LNCaP clone FGC (cell line): ENCODE data around the gene CCNG2.

ENCODE experiments used
- DNase-seq: peaks from one replicate; pipeline ENCODE4 v3.0.0-alpha.2; 2011; ENCODE audit warnings: low read depth
- H3K4me3 ChIP-seq: 2 replicates; pipeline ENCODE4 v1.5.1; 2011; ENCODE audit warnings: mild to moderate bottlenecking, low read depth, low read length, control low read depth
- TF ChIP-seq, protein P1 (sequence below): IDR thresholded peaks from 2 replicates; pipeline ENCODE4 v1.5.1; 2012; ENCODE audit warnings: mild to moderate bottlenecking; ENCODE audit not compliant: control insufficient read depth, insufficient read depth; ENCODE audit errors: extremely low read depth

The CCNG2 gene, protein sequence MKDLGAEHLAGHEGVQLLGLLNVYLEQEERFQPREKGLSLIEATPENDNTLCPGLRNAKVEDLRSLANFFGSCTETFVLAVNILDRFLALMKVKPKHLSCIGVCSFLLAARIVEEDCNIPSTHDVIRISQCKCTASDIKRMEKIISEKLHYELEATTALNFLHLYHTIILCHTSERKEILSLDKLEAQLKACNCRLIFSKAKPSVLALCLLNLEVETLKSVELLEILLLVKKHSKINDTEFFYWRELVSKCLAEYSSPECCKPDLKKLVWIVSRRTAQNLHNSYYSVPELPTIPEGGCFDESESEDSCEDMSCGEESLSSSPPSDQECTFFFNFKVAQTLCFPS

DNA sequence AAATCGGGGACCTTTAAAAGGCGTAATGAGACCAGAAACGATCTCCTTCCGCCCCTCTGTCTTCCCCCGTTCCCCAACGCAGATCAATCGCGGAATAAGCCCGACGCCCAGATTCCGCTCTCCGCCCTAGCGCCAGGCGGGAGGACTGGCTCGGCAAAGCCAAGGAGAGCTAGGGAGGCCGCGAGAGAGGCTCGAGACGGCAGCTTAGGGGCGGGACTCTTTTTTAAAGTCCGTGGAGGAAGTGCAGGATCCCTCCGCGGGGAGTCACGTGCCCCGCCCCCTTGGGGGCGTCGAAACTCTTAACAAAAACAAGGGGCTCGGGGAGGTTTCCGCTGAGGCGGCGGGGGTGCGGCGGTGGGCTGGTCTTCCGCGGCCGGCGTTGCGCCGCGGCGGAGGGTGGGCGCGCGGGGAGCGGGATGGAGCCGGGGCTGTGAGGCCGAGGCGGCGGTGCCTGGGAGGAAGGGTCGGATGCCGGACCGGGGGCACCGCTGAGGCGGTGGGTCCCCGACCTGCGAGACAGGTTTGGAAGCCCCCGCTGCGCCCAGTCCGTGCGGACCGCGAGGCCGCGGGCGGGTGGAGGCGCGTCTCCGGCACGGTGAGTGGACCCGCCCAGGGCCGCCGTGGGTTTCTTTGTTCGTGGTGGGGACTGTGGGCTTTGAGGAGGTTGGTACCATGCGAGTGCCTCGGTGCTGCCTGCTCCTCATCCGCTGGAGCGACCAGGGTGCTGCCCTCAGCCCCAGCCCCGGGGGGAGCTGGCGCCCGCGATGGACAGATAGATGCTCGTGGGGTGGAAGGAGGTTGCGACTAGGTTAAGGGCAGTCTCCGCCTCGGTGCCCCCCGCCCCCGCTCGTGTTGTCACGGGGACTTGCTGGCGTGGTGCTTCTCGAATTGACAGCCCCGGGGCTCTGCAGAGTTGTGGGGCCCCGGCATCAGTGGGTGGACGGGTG lies at the start of gene CCNG2:
CCNG2 (plus strand) TSS at position 296 of the 947 bp plus-strand sequence. CDS start 1,326 bp downstream, outside the sequence.
- DNase-seq: no peak
- TF ChIP-seq, protein P1, sequence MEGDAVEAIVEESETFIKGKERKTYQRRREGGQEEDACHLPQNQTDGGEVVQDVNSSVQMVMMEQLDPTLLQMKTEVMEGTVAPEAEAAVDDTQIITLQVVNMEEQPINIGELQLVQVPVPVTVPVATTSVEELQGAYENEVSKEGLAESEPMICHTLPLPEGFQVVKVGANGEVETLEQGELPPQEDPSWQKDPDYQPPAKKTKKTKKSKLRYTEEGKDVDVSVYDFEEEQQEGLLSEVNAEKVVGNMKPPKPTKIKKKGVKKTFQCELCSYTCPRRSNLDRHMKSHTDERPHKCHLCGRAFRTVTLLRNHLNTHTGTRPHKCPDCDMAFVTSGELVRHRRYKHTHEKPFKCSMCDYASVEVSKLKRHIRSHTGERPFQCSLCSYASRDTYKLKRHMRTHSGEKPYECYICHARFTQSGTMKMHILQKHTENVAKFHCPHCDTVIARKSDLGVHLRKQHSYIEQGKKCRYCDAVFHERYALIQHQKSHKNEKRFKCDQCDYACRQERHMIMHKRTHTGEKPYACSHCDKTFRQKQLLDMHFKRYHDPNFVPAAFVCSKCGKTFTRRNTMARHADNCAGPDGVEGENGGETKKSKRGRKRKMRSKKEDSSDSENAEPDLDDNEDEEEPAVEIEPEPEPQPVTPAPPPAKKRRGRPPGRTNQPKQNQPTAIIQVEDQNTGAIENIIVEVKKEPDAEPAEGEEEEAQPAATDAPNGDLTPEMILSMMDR: no peak

DNA sequence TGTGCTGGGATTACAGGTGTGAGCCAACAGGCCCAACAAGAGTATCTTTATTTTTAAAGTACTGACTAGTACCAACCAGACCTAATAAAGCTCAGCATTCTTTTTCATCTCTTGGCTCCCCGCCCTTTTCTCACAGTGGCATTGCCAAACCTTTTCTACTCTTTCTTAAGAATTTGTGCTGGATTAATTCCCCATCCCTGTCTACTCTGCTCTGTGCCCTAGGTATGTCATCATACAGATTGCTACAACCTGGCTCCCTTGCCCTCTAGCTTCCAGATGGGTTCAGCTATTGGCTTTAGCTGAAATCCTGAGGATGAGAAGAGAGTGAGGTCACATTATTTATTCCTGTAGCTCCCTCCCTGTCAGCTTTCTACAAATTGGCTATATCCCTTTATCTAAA lies 46.3 kb upstream of the CCNG2 start:
- TF ChIP-seq, protein P1: no peak
- no peak overlapping the region for H3K4me3 ChIP-seq

More for the DNA sequence above, at the start of gene CCNG2:
- H3K4me3 ChIP-seq: peak within 1 kb of the TSS; percentile 90

DNA sequence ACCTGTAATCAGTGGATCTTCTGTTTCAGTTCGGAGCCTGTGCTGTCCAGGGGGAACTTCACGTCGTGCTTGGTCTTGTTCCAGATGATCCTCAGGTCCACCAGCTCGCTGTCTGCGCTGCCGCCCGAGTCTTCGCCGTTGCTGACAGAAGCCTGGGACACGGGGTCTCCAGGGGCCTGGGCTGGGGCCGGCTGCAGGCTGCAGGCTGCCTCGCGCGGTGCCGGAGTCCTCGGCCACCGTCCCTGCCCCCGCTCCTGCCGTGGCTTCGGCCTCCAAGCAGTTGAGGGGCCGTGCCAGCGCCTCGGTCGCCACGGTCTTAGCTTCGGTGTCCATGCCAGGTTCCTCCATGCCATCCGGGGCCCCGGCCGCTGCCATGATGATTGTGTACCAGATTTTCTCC lies 43.9 kb upstream of the CCNG2 start:
- TF ChIP-seq, protein P1: no peak
- H3K4me3 ChIP-seq: no peak overlapping the region
- no peak for DNase-seq

More for the DNA sequence above, 46.3 kb upstream of the CCNG2 start:
- DNase-seq: no peak

DNA sequence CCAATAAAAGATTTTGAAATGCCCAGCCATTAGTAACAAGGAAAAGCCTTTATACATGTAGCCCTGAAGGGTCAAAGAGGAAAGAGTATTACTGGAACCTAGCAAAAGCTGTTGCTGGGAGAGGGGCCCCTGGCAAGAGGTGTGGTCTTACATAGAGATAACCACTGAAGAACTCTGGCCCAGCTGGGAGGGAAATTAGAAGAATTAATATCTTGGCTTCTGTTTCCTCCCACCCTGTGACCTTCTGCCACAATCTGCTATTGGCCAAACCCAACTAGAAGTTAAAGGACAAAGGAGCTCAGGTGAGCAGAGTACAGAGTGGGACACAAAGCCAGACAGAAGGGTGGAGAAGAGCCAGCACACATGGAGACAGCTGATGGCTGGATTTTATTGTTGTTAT lies 39.3 kb upstream of the CCNG2 start:
- DNase-seq: no peak
- TF ChIP-seq, protein P1: no peak
- H3K4me3 ChIP-seq: no peak overlapping the region

DNA sequence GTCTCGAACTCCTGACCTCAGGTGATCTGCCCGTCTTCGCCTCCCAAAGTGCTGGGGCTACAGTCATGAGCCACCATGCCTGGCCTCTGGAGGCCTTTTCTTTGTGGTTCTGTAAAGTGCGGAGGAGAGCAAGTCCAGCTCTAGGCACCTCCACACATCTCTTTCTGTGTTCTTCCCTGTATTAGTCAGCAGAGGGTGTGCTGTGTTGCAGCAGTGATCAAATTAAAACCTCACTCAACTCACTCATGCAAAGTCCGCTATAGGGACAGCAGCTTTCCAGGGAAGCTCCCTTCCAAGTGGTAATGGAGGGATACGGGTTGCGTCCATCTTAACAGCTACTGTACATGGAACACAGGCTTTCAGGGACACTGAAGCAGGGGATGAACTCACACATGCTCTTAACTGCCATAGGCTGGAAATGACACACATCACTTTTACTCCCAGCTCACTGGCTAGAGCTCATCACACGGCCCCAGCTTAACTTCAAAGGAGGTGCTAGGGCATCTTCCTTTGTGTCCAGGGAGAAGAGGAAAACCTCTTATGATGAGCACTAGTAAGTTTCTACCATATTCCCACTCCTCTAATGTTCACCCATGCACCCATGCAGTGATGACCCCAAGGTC lies 36.0 kb upstream of the CCNG2 start:
- TF ChIP-seq, protein P1: no peak
- no peak for DNase-seq
- H3K4me3 ChIP-seq: no peak overlapping the region

DNA sequence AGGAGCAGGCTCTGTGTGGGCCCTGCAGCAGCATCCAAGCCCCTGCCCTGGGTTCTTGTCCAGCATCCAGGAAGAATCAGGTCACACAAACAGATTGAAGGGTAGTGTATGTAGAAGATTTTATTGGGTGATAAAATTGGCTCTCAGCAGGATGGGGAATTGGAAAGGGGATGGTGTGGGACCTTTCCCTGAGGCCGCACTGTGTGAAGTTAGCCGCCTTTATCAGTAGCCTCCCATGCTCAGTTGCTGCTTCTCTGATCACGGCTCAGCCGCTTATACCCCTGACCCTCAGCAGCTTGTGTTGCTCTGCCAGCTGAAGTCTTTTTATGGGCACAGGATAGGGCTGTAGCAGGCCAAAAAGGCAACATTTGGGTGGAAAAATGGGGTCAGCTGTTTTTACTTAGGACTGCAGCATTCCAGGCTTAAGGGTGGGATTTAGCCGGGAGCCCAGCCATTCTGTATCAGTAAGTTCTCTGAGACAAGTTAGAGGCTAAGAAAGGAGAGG lies 35.2 kb upstream of the CCNG2 start:
- no peak overlapping the region for H3K4me3 ChIP-seq
- DNase-seq: no peak
- TF ChIP-seq, protein P1: no peak
